ENCODE data around the gene PRMT6. TPM values are rescaled to one million over a fixed set of nuclear protein-coding genes. Genes with fewer than 3 reads are reported as not detected.

Gene PRMT6
- total RNA-seq, 2 experiments from 2014 or later: 6.1 to 7.9 TPM

- Histone ChIP-seq H3K4me3 (ENCODE audit: low read length) (no peak overlapping the region), H3K27ac (ENCODE audit: low read depth in 1 of 2, low read length in 2 of 2) (no peak overlapping the region), H3K4me1 (ENCODE audit: insufficient read depth, low read length) (no peaks in the 10 kb centered on the region), H3K36me3 (ENCODE audit: insufficient read depth, low read length) (no peaks in the 10 kb centered on the region), H3K27me3 (ENCODE audit: control insufficient read depth in 1 of 2, insufficient read depth in 2 of 2, low read length in 2 of 2) (no peaks in the 10 kb centered on the region), H3K9me3 (ENCODE audit: control insufficient read depth in 1 of 2, insufficient read depth in 1 of 2, low read length in 2 of 2) (peaks cover 0 to 4% of the 10 kb centered on the region in 2 experiments)
- TF ChIP-seq CTCF (IDR thresholded peaks at IDR 0.05): no peak
- no peaks in the 10 kb centered on the region for H3K4me1 Mint-ChIP-seq (ENCODE audit: low read depth)
- no peak overlapping the region for H3K4me3 Mint-ChIP-seq
- CTCF ChIA-PET: no interaction called here
- peaks cover 19% of the 10 kb centered on the region for H3K27me3 Mint-ChIP-seq
- H3K36me3 Mint-ChIP-seq (ENCODE audit: low read depth): no peaks in the 10 kb centered on the region
- intact Hi-C loops (cut with DNase I, micrococcal nuclease): no loop called here
- ATAC-seq (ENCODE audit: poor library complexity) (no peak), DNase-seq (no peak)
- peaks cover 2% of the 10 kb centered on the region for H3K9me3 Mint-ChIP-seq
- H3K27ac Mint-ChIP-seq: no peak overlapping the region
- POLR2A ChIA-PET: no interaction called here
Observed at GRCh38 chr1:107096690-107097089, 40.2 kb downstream of the PRMT6 start.

GRCh38 chr1:107098961-107099360, 42.5 kb downstream of the PRMT6 start:
- POLR2A ChIA-PET: no interaction called here
- no peak overlapping the region for H3K27ac ChIP-seq (ENCODE audit: low read depth in 1 of 2, low read length in 2 of 2)
- no peaks in the 10 kb centered on the region for H3K36me3 ChIP-seq (ENCODE audit: insufficient read depth, low read length)
- H3K4me1 Mint-ChIP-seq (ENCODE audit: low read depth): no peaks in the 10 kb centered on the region
- TF ChIP-seq CTCF (IDR thresholded peaks at IDR 0.05): no peak
- H3K9me3 ChIP-seq (ENCODE audit: control insufficient read depth in 1 of 2, insufficient read depth in 1 of 2, low read length in 2 of 2): peaks cover 0 to 4% of the 10 kb centered on the region in 2 experiments
- H3K36me3 Mint-ChIP-seq (ENCODE audit: low read depth): no peaks in the 10 kb centered on the region
- H3K4me3 Mint-ChIP-seq: no peak overlapping the region
- H3K27me3 ChIP-seq (ENCODE audit: control insufficient read depth in 1 of 2, insufficient read depth in 2 of 2, low read length in 2 of 2): no peaks in the 10 kb centered on the region
- no peaks in the 10 kb centered on the region for H3K4me1 ChIP-seq (ENCODE audit: insufficient read depth, low read length)
- H3K27me3 Mint-ChIP-seq: peaks cover 16% of the 10 kb centered on the region
- intact Hi-C loops (cut with DNase I, micrococcal nuclease): no loop called here
- no peak overlapping the region for H3K4me3 ChIP-seq (ENCODE audit: low read length)
- DNase-seq (no peak), ATAC-seq (ENCODE audit: poor library complexity) (no peak)
- no peak overlapping the region for H3K27ac Mint-ChIP-seq
- no peaks in the 10 kb centered on the region for H3K9me3 Mint-ChIP-seq
- CTCF ChIA-PET: no interaction called here

GRCh38 chr1:107100331-107100984, 44.0 kb downstream of the PRMT6 start:
- Histone ChIP-seq H3K9me3 (ENCODE audit: control insufficient read depth in 1 of 2, insufficient read depth in 1 of 2, low read length in 2 of 2) (peaks cover 0 to under 1% of the 10 kb centered on the region in 2 experiments), H3K27ac (ENCODE audit: low read depth in 1 of 2, low read length in 2 of 2) (no peak overlapping the region), H3K27me3 (ENCODE audit: control insufficient read depth in 1 of 2, insufficient read depth in 2 of 2, low read length in 2 of 2) (no peaks in the 10 kb centered on the region), H3K4me1 (ENCODE audit: insufficient read depth, low read length) (no peaks in the 10 kb centered on the region), H3K36me3 (ENCODE audit: insufficient read depth, low read length) (no peaks in the 10 kb centered on the region), H3K4me3 (ENCODE audit: low read length) (no peak overlapping the region)
- Mint-ChIP-seq H3K27me3 (peaks cover 16% of the 10 kb centered on the region), H3K9me3 (no peaks in the 10 kb centered on the region), H3K4me1 (ENCODE audit: low read depth) (no peaks in the 10 kb centered on the region), H3K27ac (no peak overlapping the region), H3K4me3 (no peak overlapping the region), H3K36me3 (ENCODE audit: low read depth) (no peaks in the 10 kb centered on the region)
- ATAC-seq (ENCODE audit: poor library complexity): no peak
- ChIA-PET POLR2A (no interaction called here), CTCF (no interaction called here)
- intact Hi-C loops (cut with DNase I, micrococcal nuclease): no loop called here
- no peak for TF ChIP-seq CTCF (IDR thresholded peaks at IDR 0.05)
- DNase-seq: no peak
